GM04504 (cell line): Measurements from ENCODE around the gene UBE2A.
A peak's percentile ranks its signal among the peaks of the same experiment; 100 is the strongest.

Experiments used
- DNase-seq: peaks from one replicate; pipeline ENCODE4 v3.0.0-alpha.2; 2012; ENCODE audit warnings: low read depth

The UBE2A gene

GRCh38 chrX:119607018-119607389 lies 32.6 kb downstream of the UBE2A start:
- DNase-seq = no peak

- DNase-seq = no peak
Measured at GRCh38 chrX:119614776-119615175, 40.4 kb downstream of the UBE2A start.

- DNase-seq = no peak
Measured at GRCh38 chrX:119617517-119618164, 43.3 kb downstream of the UBE2A start.

GRCh38 chrX:119618439-119618838 lies 44.1 kb downstream of the UBE2A start:
- no peak for DNase-seq

GRCh38 chrX:119622356-119623232 lies 48.2 kb downstream of the UBE2A start:
- peak; percentile 39 for DNase-seq

- DNase-seq = no peak
Measured at GRCh38 chrX:119624417-119624816, 50.1 kb downstream of the UBE2A start.

- no peak for DNase-seq
Measured at GRCh38 chrX:119624951-119625668, 50.7 kb downstream of the UBE2A start.

GRCh38 chrX:119625843-119626242 lies 51.5 kb downstream of the UBE2A start:
- no peak for DNase-seq
